Measurements from ENCODE around the gene GABARAPL2.
"Not testable (repeated sequence)": the region's sequence is repeated elsewhere in the genome, so short reads cannot be mapped to it uniquely, and the experiment has no call there.

- not testable (repeated sequence) for TF ChIP-seq CTCF (IDR thresholded peaks at IDR 0.05; ENCODE audit: poor library complexity); EZH2phosphoT487 (IDR thresholded peaks at IDR 0.05; ENCODE audit: low read depth, severe bottlenecking, unreplicated experiment); EZH2 (IDR thresholded peaks at IDR 0.05; ENCODE audit: borderline replicate concordance)
These were observed 25.7 kb downstream of the GABARAPL2 start for GRCh38 chr16:75591927-75592326.
